SK-N-SH (cell line): Measurements from ENCODE around the gene JMJD1C. TPM values are rescaled to one million over a fixed set of nuclear protein-coding genes. Genes with fewer than 3 reads are reported as not detected.
"Not testable (repeated sequence)": the region's sequence is repeated elsewhere in the genome, so short reads cannot be mapped to it uniquely, and the experiment has no call there.

ENCODE experiments used
- CTCF ChIA-PET: fragments of 300-600, 350-600 bp; formaldehyde crosslinking; extraction: SDS; loops from one replicate; lab custom pipeline; 2021; lab: Yijun Ruan, JAX
- POLR2A ChIA-PET: fragments of 350-600 bp; sonication (Branson Sonifier 250); formaldehyde crosslinking; extraction: SDS; loops from one replicate; lab custom pipeline; 2020; ENCODE audit warnings: antibody characterized with exemption, inconsistent platforms; lab: Yijun Ruan, JAX
- DNase-seq: peaks from one replicate; pipeline ENCODE4 v3.0.0; 2012
- H2AFZ ChIP-seq: fragments of 200-600 bp; sonication (generic); 2 replicates; pipeline ENCODE4 v1.8.1; 2016; ENCODE audit warnings: antibody characterized with exemption, mild to moderate bottlenecking, low read depth
- H3F3A ChIP-seq: fragments of 200-600 bp; sonication (generic); replicated peaks from 2 replicates; pipeline ENCODE3; 2016; ENCODE audit warnings: antibody characterized with exemption, mild to moderate bottlenecking; ENCODE audit not compliant: insufficient read depth
- H3K27ac ChIP-seq, 2 experiments: fragments of 200-500 bp in 1 of 2; fragments of 200-600 bp in 1 of 2; sonication (Bioruptor generic) in 1 of 2; sonication (generic), shearing (Covaris generic) in 1 of 2; 2 replicates each; pipeline versions ENCODE4 v1.5.1 to v1.6.1; 2014 to 2016; ENCODE audit warnings: low read depth in 2 of 2, inconsistent platforms in 1 of 2, low read length in 1 of 2, mild to moderate bottlenecking in 1 of 2, mixed read lengths in 1 of 2
- H3K27me3 ChIP-seq: fragments of 200-600 bp; sonication (generic), shearing (Covaris generic); 2 replicates; pipeline ENCODE4 v1.6.1; 2016; ENCODE audit warnings: mixed run types; ENCODE audit not compliant: insufficient read depth
- H3K36me3 ChIP-seq, 2 experiments: fragments of 200-500 bp in 1 of 2; fragments of 200-600 bp in 1 of 2; sonication (Bioruptor generic) in 1 of 2; sonication (generic) in 1 of 2; replicated peaks in 1 of 2; 2 replicates each; pipeline versions ENCODE3 to v1.5.1; 2014 to 2016; ENCODE audit warnings: low read length in 1 of 2, mild to moderate bottlenecking in 1 of 2; ENCODE audit not compliant: insufficient read depth in 2 of 2, control insufficient read depth in 1 of 2
- H3K4me1 ChIP-seq, 2 experiments: fragments of 200-500 bp in 1 of 2; fragments of 200-600 bp in 1 of 2; sonication (Bioruptor generic) in 1 of 2; sonication (generic), shearing (Covaris generic) in 1 of 2; 2 replicates each; pipeline versions ENCODE4 v1.5.1 to v1.6.1; 2014 to 2016; ENCODE audit warnings: low read depth in 1 of 2, low read length in 1 of 2, mixed run types in 1 of 2; ENCODE audit not compliant: insufficient read depth in 2 of 2, control insufficient read depth in 1 of 2
- H3K4me2 ChIP-seq: fragments of 200-600 bp; sonication (generic), shearing (Covaris generic); 2 replicates; pipeline ENCODE4 v1.6.1; 2017; ENCODE audit warnings: mixed run types
- H3K4me3 ChIP-seq, 2 experiments: fragments of 200-500 bp in 1 of 2; fragments of 200-600 bp in 1 of 2; sonication (Bioruptor generic) in 1 of 2; sonication (generic), shearing (Covaris generic) in 1 of 2; 2 replicates each; pipeline versions ENCODE4 v1.5.1 to v1.8.1; 2014 to 2016; ENCODE audit warnings: low read depth in 2 of 2, inconsistent platforms in 1 of 2, low read length in 1 of 2, mild to moderate bottlenecking in 1 of 2, mixed read lengths in 1 of 2, moderate library complexity in 1 of 2
- H3K79me2 ChIP-seq: fragments of 200-600 bp; sonication (generic); 2 replicates; pipeline ENCODE4 v1.8.1; 2017; ENCODE audit warnings: mild to moderate bottlenecking; ENCODE audit not compliant: insufficient read depth
- H3K9ac ChIP-seq: fragments of 200-600 bp; sonication (generic); 2 replicates; pipeline ENCODE4 v1.6.1; 2017; ENCODE audit warnings: mixed run types
- H3K9me2 ChIP-seq: fragments of 200-600 bp; sonication (generic); 2 replicates; pipeline ENCODE4 v1.6.1; 2017; ENCODE audit warnings: mixed run types
- H3K9me3 ChIP-seq: fragments of 200-600 bp; sonication (generic); 2 replicates; pipeline ENCODE4 v1.6.1; 2017; ENCODE audit warnings: mixed run types, mild to moderate bottlenecking, moderate library complexity
- H4K20me1 ChIP-seq: fragments of 200-600 bp; sonication (generic); 2 replicates; pipeline ENCODE4 v1.6.1; 2017; ENCODE audit warnings: mild to moderate bottlenecking, mixed run types; ENCODE audit not compliant: insufficient read depth
- CHD2 ChIP-seq: fragments of 150-350 bp; IDR thresholded peaks from 2 replicates; pipeline ENCODE4 v1.6.1; 2018; ENCODE audit warnings: low read length; ENCODE audit not compliant: partially characterized antibody
- ELF1 ChIP-seq: IDR thresholded peaks from 2 replicates; pipeline ENCODE4 v1.4.0; 2012
- EZH2phosphoT487 ChIP-seq: fragments of 200-600 bp; sonication (generic); IDR thresholded peaks from 2 replicates; pipeline ENCODE4 v1.6.1; 2017; ENCODE audit warnings: low read depth, mixed run types, mild to moderate bottlenecking, antibody characterized with exemption, moderate library complexity, borderline replicate concordance
- FOXM1 ChIP-seq: IDR thresholded peaks from 2 replicates; pipeline ENCODE4 v1.4.0; 2012; ENCODE audit warnings: low read depth, mild to moderate bottlenecking
- GATA2 ChIP-seq: sonication (generic); formaldehyde crosslinking; IDR thresholded peaks from 2 replicates; pipeline ENCODE4 v1.5.0; 2020; ENCODE audit warnings: mild to moderate bottlenecking, missing genetic modification reagents
- JUND ChIP-seq: IDR thresholded peaks from 2 replicates; pipeline ENCODE4 v1.4.0; 2012
- MAX ChIP-seq: IDR thresholded peaks from 2 replicates; pipeline ENCODE4 v1.4.0; 2012; ENCODE audit warnings: low read depth
- NFIC ChIP-seq: IDR thresholded peaks from 2 replicates; pipeline ENCODE4 v1.4.0; 2012; ENCODE audit warnings: borderline replicate concordance
- POLR2AphosphoS5 ChIP-seq: IDR thresholded peaks from 2 replicates; pipeline ENCODE4 v1.6.1; 2012; ENCODE audit warnings: low read depth, low read length
- RAD21 ChIP-seq: IDR thresholded peaks from 2 replicates; pipeline ENCODE4 v1.6.1; 2012; ENCODE audit warnings: mild to moderate bottlenecking, low read length
- RCOR1 ChIP-seq: fragments of 150-350 bp; IDR thresholded peaks from 2 replicates; pipeline ENCODE4 v1.6.1; 2017; ENCODE audit warnings: antibody characterized with exemption, low read length
- RFX5 ChIP-seq: IDR thresholded peaks from 2 replicates; pipeline ENCODE4 v1.6.1; 2012; ENCODE audit warnings: mild to moderate bottlenecking, improper control_type of control experiment, low read length
- SIN3A ChIP-seq: IDR thresholded peaks from 2 replicates; pipeline ENCODE4 v1.6.1; 2012; ENCODE audit warnings: low read depth, mild to moderate bottlenecking, low read length, moderate library complexity, borderline replicate concordance
- SMC3 ChIP-seq: IDR thresholded peaks from 2 replicates; pipeline ENCODE4 v1.6.1; 2012; ENCODE audit warnings: low read depth, low read length, improper control_type of control experiment
- TAF1 ChIP-seq: IDR thresholded peaks from 2 replicates; pipeline ENCODE4 v1.6.1; 2012; ENCODE audit warnings: low read depth, mild to moderate bottlenecking, low read length, moderate library complexity, borderline replicate concordance
- TCF12 ChIP-seq: IDR thresholded peaks from 2 replicates; pipeline ENCODE4 v1.4.0; 2012
- TEAD4 ChIP-seq: IDR thresholded peaks from 2 replicates; pipeline ENCODE4 v1.4.0; 2012; ENCODE audit warnings: mild to moderate bottlenecking, borderline replicate concordance; ENCODE audit not compliant: insufficient read depth
- WGBS: methylation state at CpG from one replicate; pipeline ENCODE4 v1.1.6; 2017; ENCODE audit warnings: low lambda C conversion rate; 5-methylcytosine and 5-hydroxymethylcytosine counted together
- polyA plus RNA-seq, 3 experiments: library from polyadenylated mRNA; depleted of rRNA; stranded (reverse); fragments of >200 nt; gene quantifications; 2 replicates each; pipeline ENCODE4 v1.2.3, GENCODE V29; 2012
- TF ChIP-seq, protein P1 (sequence below): IDR thresholded peaks from 2 replicates; pipeline ENCODE4 v1.4.0; 2012; ENCODE audit warnings: low read depth, borderline replicate concordance
- TF ChIP-seq, protein P2 (sequence below): fragments of 200-600 bp; sonication (generic); IDR thresholded peaks from 2 replicates; pipeline ENCODE4 v1.6.1; 2017; ENCODE audit warnings: antibody characterized with exemption, mild to moderate bottlenecking, moderate library complexity

JMJD1C gene
- polyA plus RNA-seq, 1 of the 3 experiments (the other 2 are of a cell fraction): 11.7 TPM

GRCh38 chr10:63502832-63503231, 37.1 kb upstream of the JMJD1C start:
- H3K4me2 ChIP-seq: no peak overlapping the region
- H3K9ac ChIP-seq: no peak overlapping the region
- no peaks in the 10 kb centered on the region for H3F3A ChIP-seq
- H3K27me3 ChIP-seq: no peaks in the 10 kb centered on the region
- TF ChIP-seq RCOR1 (no peak), TCF12 (no peak), RFX5 (no peak)
- no peak for DNase-seq
- no peak overlapping the region for H3K27ac ChIP-seq
- peaks cover 98% of the 10 kb centered on the region for H3K79me2 ChIP-seq
- H4K20me1 ChIP-seq: peaks cover 8% of the 10 kb centered on the region
- no peak overlapping the region for H2AFZ ChIP-seq
- no peaks in the 10 kb centered on the region for H3K9me3 ChIP-seq
- 0 out of 4 replicates have a peak, but pooled peaks cover 0 to 3% of the 10 kb centered on the region in 2 experiments for H3K4me1 ChIP-seq
- no peak overlapping the region for H3K4me3 ChIP-seq
- POLR2A ChIA-PET: no interaction called here
- H3K36me3 ChIP-seq: no peaks in the 10 kb centered on the region
- H3K9me2 ChIP-seq: no peaks in the 10 kb centered on the region
- CTCF ChIA-PET: interaction anchor here (1.2 kb wide), 1 partner anchor 45 kb away, joined by 3 read pairs; no protein-coding TSS in a partner anchor
- WGBS: 97% methylated on average over 1 of the region's 1 CpG

DNA sequence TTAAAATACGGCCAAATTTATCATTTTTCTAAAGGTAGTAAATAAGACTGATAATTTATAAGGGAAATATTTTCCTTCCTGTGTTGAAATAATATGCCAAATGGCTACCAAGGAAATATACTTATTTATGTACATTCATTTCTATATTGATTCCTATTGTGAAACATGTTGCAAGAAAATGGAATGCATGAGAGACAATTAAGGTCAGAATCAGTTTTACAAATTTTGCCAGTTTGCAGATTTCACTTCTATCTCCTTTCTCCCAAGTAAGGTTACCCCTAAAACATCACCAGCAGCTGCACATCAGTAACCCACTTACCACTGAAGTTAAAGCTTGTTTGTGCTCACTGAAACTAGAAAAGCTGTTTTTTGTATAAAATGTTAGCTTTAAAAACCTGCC, 36.2 kb upstream of the JMJD1C start:
- H3K9me2 ChIP-seq: no peaks in the 10 kb centered on the region
- peaks cover 0 to 4% of the 10 kb centered on the region in 2 experiments for H3K36me3 ChIP-seq
- ChIA-PET POLR2A (no interaction called here), CTCF (no interaction called here)
- DNase-seq: no peak
- WGBS: 92% methylated on average over 1 of the region's 1 CpG
- 0 out of 4 replicates have a peak, but pooled peaks cover 0 to 3% of the 10 kb centered on the region in 2 experiments for H3K4me1 ChIP-seq
- H3K9me3 ChIP-seq: no peaks in the 10 kb centered on the region
- no peak overlapping the region for H3K27ac ChIP-seq
- no peaks in the 10 kb centered on the region for H3F3A ChIP-seq
- no peak overlapping the region for H3K4me3 ChIP-seq
- no peak overlapping the region for H3K4me2 ChIP-seq
- no peak for TF ChIP-seq TCF12
- no peak for TF ChIP-seq CHD2
- no peak for TF ChIP-seq RCOR1
- TF ChIP-seq TAF1: no peak
- TF ChIP-seq SIN3A: no peak
- TF ChIP-seq NFIC: no peak
- no peak for TF ChIP-seq EZH2phosphoT487
- TF ChIP-seq ELF1: no peak
- TF ChIP-seq FOXM1: no peak
- TF ChIP-seq, protein P1, sequence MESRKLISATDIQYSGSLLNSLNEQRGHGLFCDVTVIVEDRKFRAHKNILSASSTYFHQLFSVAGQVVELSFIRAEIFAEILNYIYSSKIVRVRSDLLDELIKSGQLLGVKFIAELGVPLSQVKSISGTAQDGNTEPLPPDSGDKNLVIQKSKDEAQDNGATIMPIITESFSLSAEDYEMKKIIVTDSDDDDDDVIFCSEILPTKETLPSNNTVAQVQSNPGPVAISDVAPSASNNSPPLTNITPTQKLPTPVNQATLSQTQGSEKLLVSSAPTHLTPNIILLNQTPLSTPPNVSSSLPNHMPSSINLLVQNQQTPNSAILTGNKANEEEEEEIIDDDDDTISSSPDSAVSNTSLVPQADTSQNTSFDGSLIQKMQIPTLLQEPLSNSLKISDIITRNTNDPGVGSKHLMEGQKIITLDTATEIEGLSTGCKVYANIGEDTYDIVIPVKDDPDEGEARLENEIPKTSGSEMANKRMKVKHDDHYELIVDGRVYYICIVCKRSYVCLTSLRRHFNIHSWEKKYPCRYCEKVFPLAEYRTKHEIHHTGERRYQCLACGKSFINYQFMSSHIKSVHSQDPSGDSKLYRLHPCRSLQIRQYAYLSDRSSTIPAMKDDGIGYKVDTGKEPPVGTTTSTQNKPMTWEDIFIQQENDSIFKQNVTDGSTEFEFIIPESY: no peak
- no peak for TF ChIP-seq RFX5
- TF ChIP-seq, protein P2, sequence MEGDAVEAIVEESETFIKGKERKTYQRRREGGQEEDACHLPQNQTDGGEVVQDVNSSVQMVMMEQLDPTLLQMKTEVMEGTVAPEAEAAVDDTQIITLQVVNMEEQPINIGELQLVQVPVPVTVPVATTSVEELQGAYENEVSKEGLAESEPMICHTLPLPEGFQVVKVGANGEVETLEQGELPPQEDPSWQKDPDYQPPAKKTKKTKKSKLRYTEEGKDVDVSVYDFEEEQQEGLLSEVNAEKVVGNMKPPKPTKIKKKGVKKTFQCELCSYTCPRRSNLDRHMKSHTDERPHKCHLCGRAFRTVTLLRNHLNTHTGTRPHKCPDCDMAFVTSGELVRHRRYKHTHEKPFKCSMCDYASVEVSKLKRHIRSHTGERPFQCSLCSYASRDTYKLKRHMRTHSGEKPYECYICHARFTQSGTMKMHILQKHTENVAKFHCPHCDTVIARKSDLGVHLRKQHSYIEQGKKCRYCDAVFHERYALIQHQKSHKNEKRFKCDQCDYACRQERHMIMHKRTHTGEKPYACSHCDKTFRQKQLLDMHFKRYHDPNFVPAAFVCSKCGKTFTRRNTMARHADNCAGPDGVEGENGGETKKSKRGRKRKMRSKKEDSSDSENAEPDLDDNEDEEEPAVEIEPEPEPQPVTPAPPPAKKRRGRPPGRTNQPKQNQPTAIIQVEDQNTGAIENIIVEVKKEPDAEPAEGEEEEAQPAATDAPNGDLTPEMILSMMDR: no peak
- no peak for TF ChIP-seq TEAD4
- TF ChIP-seq GATA2 (CRISPR knock-in tag): no peak
- no peak for TF ChIP-seq RAD21
- TF ChIP-seq SMC3: no peak
- TF ChIP-seq MAX: no peak
- no peak for TF ChIP-seq POLR2AphosphoS5
- no peak for TF ChIP-seq JUND
- H3K9ac ChIP-seq: no peak overlapping the region
- H3K79me2 ChIP-seq: peaks cover 100% of the 10 kb centered on the region
- H2AFZ ChIP-seq: no peak overlapping the region
- H4K20me1 ChIP-seq: peaks cover 8% of the 10 kb centered on the region
- no peaks in the 10 kb centered on the region for H3K27me3 ChIP-seq

DNA sequence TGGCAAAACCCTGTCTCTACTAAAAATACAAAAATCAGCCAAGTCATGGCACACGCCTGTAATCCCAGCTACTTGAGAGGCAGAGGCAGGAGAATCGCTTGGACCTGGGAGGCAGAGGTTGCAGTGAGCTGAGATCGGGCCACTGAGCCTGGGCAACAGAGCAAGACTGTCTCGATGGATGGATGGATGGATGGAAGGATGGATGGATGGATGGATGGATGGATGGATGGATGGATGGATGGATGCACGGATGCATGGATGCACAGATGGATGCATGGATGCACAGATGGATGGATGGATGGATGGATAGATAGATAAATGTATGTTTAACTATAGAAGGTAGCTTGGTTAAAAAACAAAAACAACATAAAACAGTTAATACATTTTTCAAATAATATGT, 34.8 kb upstream of the JMJD1C start:
- H3K9ac ChIP-seq, H3K9me2 ChIP-seq, H3K27ac ChIP-seq, H3K4me3 ChIP-seq, H3K27me3 ChIP-seq, H3F3A ChIP-seq, H3K9me3 ChIP-seq, H3K4me1 ChIP-seq, H3K4me2 ChIP-seq, H2AFZ ChIP-seq, DNase-seq, H3K36me3 ChIP-seq, POLR2A ChIA-PET, H4K20me1 ChIP-seq: not testable (repeated sequence)
- peaks cover 100% of the 10 kb centered on the region for H3K79me2 ChIP-seq
- WGBS: 91% methylated on average over 5 of the region's 5 CpGs
- CTCF ChIA-PET: interaction anchor here (0.7 to 1.0 kb wide), 2 partner anchors 73 to 129 kb away, joined by 3 read pairs; no protein-coding TSS in a partner anchor
